ENCODE data around the gene KIF1B. TPM values are rescaled to one million over a fixed set of nuclear protein-coding genes. Genes with fewer than 3 reads are reported as not detected.

The KIF1B gene
- total RNA-seq, 4 donors from 2014 or later = 45.7 to 63.5 (median 52.1) TPM

GRCh38 chr1:10396870-10397269 lies 186.5 kb downstream of the KIF1B start:
- ATAC-seq (ENCODE audit: low FRiP score) (no peak), DNase-seq (ENCODE audit: low spot score) (no peak)
- no peak for TF ChIP-seq CTCF (IDR thresholded peaks at IDR 0.05)

- no peak for TF ChIP-seq CTCF (IDR thresholded peaks at IDR 0.05)
- DNase-seq (ENCODE audit: low spot score) = no peak
- ATAC-seq (ENCODE audit: low FRiP score) = no peak
Measured at GRCh38 chr1:10398278-10398733, 187.9 kb downstream of the KIF1B start.

- peak; percentile 99 for ATAC-seq (ENCODE audit: low FRiP score)
- DNase-seq (ENCODE audit: low spot score) = peak; percentile 95
Measured at GRCh38 chr1:10398734-10399443, 188.5 kb downstream of the KIF1B start, which contains the start of gene PGD. TSS of gene PGD (plus strand) at chr1:10399064. CDS start at chr1:10399118, 54 bp downstream.

GRCh38 chr1:10399444-10399941 lies 189.1 kb downstream of the KIF1B start:
- peak; percentile 1 for ATAC-seq (ENCODE audit: low FRiP score)
- TF ChIP-seq CTCF (IDR thresholded peaks at IDR 0.05) = no peak
- DNase-seq (ENCODE audit: low spot score) = no peak

More at GRCh38 chr1:10398734-10399443, 188.5 kb downstream of the KIF1B start, which contains the start of gene PGD:
- no peak for TF ChIP-seq CTCF (IDR thresholded peaks at IDR 0.05)

GRCh38 chr1:10400013-10400412 lies 189.6 kb downstream of the KIF1B start:
- no peak for TF ChIP-seq CTCF (IDR thresholded peaks at IDR 0.05)
- DNase-seq (ENCODE audit: low spot score) (no peak), ATAC-seq (ENCODE audit: low FRiP score) (no peak)

- TF ChIP-seq CTCF (IDR thresholded peaks at IDR 0.05) = no peak
- DNase-seq (ENCODE audit: low spot score) (no peak), ATAC-seq (ENCODE audit: low FRiP score) (no peak)
Measured at GRCh38 chr1:10401281-10401680, 190.9 kb downstream of the KIF1B start.

All from omental fat pad (tissue), 4 donors.